Omental fat pad (tissue), 4 donors: ENCODE measurements around the gene CELF1. TPM values are rescaled to one million over a fixed set of nuclear protein-coding genes. Genes with fewer than 3 reads are reported as not detected.
"Not testable (repeated sequence)": the region's sequence is repeated elsewhere in the genome, so short reads cannot be mapped to it uniquely, and the experiment has no call there.

Experiments
- ATAC-seq: fragments of 150-250 bp; one replicate; pipeline ENCODE4 v1.9.1; 2016; ENCODE audit warnings: mild to moderate bottlenecking, moderate library complexity; ENCODE audit not compliant: low FRiP score
- DNase-seq: peaks from one replicate; pipeline ENCODE4 v3.0.0-alpha.2; 2019; ENCODE audit warnings: low spot score
- total RNA-seq, 4 donors: library from RNA; depleted of rRNA; stranded (reverse); fragments of >200 nt; gene quantifications; one replicate each; pipeline ENCODE4 v1.1.0, GENCODE V29; 2016
- TF ChIP-seq, protein P1 (sequence below), 3 donors: fragments of 450-650 bp; IDR thresholded peaks; one replicate each; pipeline ENCODE4 v1.5.1; 2016 to 2017; ENCODE audit warnings: antibody characterized with exemption in 3 of 3, mild to moderate bottlenecking in 3 of 3, moderate library complexity in 2 of 3

The CELF1 gene
- total RNA-seq, 4 donors from 2014 or later: 90.3 to 126 (median 110) TPM

DNA sequence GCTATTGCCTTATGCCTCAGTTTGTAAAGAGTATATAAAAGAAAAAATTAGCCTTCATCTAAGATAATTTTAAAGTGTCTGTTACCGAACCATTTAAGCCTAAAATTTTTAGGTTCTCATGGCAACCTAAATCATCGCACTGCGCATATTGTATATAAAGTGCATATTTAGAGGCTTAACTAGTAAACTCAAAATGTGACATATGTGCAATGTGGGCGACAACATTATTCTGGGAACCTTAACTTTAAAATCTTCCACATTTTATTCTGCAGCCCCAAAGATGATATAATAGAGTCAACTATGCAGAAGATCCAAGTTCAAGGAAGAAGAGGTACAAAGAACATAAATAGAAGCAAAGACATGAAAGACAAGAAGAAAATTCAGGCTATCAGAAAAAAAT, 23.0 kb downstream of the CELF1 start:
- TF ChIP-seq, protein P1, sequence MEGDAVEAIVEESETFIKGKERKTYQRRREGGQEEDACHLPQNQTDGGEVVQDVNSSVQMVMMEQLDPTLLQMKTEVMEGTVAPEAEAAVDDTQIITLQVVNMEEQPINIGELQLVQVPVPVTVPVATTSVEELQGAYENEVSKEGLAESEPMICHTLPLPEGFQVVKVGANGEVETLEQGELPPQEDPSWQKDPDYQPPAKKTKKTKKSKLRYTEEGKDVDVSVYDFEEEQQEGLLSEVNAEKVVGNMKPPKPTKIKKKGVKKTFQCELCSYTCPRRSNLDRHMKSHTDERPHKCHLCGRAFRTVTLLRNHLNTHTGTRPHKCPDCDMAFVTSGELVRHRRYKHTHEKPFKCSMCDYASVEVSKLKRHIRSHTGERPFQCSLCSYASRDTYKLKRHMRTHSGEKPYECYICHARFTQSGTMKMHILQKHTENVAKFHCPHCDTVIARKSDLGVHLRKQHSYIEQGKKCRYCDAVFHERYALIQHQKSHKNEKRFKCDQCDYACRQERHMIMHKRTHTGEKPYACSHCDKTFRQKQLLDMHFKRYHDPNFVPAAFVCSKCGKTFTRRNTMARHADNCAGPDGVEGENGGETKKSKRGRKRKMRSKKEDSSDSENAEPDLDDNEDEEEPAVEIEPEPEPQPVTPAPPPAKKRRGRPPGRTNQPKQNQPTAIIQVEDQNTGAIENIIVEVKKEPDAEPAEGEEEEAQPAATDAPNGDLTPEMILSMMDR (IDR thresholded peaks at IDR 0.05): no peak
- DNase-seq (no peak), ATAC-seq (no peak)

DNA sequence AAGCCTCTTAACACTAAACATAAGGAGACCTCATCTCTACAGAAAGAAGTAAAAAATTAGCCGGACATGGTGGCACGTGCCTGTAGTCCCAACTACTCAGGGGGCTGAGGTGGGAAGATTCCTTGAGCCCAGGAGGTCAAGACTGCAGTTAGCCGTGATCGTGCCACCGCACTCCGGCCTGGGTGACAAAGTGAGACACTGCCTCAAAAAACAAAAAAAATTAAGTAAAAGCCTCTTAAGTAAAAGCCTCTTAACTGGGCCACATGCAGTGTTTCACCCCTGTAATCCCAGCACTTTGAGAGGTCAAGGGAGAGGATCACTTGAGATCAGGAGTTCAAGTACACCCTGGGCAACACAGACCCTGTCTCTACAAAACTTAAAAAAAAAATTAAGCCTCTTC, 25.7 kb downstream of the CELF1 start:
- ATAC-seq (no peak), DNase-seq (no peak)
- TF ChIP-seq, protein P1 (IDR thresholded peaks at IDR 0.05): no peak

DNA sequence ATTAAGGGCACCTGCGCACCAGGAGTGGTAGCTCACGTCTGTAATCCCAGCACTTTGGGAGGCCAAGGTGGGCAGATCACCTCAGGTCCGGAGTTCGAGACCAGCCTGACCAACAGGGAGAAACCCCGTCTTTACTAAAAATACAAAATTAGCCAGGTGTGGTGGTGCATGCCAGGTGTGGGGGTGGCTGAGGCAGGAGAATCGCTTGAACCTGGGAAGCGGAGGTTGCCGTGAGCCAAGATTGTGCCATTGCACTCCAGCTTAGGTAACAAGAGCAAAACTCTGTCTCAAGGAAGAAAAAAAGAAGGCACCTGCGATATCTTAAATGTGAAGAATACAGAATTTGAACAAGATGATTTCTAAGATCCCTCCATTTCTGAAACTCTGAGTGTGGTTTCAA, 26.9 kb downstream of the CELF1 start:
- ATAC-seq, DNase-seq: not testable (repeated sequence)

DNA sequence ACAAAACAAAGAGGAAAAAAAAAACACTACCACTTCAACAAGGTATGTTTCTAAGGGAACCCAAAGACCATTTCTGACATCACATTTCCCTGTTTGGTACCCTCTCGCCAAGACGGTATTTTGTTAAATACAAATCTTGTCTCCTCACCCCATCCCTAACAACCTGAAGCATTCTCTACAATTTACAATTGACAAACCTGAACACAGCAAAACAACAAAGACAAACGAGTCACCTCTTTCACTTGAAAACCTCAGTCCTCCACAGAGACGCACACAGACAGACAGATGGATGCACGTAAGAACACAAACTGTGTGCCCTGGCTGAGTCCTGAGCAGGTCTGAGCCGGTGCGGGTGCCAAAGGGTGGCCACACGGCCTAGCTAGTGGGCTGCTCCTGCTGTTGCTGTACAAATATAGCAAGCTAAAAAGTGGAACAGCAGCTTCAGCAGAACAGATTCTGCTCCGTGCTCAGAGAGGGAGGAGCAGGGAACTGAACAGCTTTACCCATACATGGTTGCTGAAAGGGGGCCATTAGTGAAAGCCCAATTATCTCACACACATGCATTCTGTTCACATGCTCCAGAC, 28.5 kb downstream of the CELF1 start:
- ATAC-seq (peak; percentile 21), DNase-seq (no peak)

DNA sequence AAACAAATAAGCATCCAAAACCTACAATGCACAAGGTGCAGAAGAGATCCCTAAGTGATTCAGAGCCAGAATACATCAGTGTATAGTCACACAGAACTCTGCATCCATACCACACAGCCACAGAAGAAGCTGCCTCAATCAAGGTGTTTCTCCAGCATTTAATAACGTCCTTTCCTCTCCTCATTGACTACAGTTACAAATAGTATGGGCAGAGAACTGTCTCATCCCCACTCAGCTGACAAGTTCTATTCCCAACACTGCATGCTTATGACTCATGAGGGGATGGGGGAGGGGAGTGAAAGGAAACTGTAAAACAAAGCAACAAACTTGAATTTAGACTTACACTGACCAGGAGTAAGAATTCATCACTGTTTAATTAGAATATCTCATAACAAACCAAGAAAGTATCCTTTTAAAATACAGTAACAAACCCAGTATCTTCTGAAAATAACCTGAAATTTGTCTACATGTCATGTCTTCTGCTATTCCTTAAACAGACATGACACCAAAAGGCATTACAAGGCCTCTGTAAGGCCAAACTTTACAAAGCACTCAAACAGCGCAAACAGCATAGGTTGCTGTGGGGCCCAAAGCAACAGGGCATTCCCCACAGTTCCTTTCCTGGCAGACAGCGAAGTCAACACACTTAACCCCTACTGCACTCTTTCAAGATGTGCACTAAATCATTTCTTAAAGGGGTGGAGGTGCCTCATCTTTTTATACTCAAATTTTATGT, 29.3 kb downstream of the CELF1 start:
- DNase-seq (peak; percentile 65), ATAC-seq (peak; percentile 93)
- TF ChIP-seq, protein P1 (IDR thresholded peaks at IDR 0.05): no peak

More for the DNA sequence above, 28.5 kb downstream of the CELF1 start:
- TF ChIP-seq, protein P1 (IDR thresholded peaks at IDR 0.05): no peak

DNA sequence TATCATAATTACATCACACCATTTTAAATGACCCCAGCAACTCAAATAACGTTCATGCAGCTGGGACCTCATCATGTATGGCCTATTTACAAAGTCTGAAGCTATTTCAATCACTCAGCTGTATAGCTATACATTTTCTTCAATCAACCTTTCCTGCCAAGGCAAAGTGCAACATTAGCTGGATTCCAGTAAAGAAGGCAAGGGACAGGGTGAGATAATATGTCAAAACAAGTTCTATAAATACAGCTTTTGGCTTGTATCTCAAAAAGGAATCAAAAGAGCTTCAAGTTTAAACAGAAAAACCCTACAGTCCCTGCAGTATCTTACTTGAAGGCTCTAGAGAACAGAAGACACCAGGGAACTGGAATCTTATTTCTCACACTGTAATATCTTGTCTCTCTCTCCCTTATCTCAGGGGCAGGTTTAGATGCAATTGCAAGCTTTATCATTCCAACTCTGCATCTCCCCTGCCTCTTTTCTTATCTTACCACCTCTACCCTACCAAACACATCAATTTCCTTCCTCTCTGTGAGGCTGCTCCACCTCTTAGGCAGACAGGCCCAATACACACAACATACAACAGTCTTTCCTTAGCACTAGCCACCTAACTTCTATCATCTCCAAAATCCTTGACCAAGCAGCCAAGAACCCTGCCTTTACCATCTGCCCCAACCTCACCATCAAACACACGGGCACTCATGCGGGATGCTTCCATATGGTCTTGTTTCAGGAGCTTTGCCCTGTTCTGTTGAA, 34.5 kb downstream of the CELF1 start:
- no peak for DNase-seq
- TF ChIP-seq, protein P1 (IDR thresholded peaks at IDR 0.05): no peak
- ATAC-seq: no peak

DNA sequence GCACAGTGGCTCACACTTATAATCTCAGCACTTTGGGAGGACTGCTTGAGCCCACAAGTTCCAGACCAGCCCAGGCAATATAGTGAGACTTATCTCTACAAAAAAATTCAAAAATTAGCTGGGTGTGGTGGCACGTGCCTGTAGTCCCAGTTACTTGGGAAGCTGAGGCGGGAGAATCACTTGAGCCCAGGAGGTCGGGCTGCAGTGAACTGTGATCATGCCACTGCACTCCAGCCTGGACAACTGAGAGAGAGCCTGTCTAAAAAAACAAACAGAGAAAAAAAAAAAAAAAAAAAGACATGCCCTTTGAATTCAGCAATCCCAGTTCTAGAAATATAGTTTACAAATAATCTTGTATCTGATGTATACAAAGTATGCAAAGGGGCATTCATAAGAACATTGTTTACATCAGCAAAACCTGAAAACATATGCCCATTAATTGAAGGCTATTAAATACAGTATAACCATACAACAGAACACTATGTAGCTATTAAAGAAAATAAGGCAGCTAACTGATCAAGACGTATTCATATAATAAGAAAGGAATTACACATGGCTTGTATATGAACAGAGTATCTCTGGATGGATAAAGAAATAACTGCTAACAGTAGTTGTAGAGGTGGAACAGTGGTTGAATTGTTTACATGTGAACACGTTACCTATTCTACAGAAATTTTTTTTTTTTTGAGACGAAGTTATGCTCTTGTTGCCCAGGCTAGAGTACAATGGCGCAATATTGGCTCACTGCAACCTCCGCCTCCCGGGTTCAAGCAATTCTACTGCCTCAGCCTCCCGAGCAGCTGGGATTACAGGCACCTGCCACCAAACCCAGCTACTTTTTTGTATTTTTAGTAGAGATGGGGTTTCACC, 35.7 kb downstream of the CELF1 start:
- ATAC-seq (no peak), DNase-seq (no peak)
- TF ChIP-seq, protein P1 (IDR thresholded peaks at IDR 0.05): no peak
